ENCODE data around the gene ARL10. TPM values are rescaled to one million over a fixed set of nuclear protein-coding genes. Genes with fewer than 3 reads are reported as not detected.

ARL10 gene
- total and polyA plus RNA-seq, 4 donors = 0.35 to 2.2 (median 1.5) TPM

GRCh38 chr5:176320577-176320976, 44.7 kb upstream of the ARL10 start:
- H3K4me3 ChIP-seq (ENCODE audit: low read depth in 1 of 3, low read length in 3 of 3) = no peak overlapping the region
- peaks cover 5 to 18% (median 6%) of the 10 kb centered on the region in 4 donors for H3K36me3 ChIP-seq (ENCODE audit: control insufficient read depth in 4 of 4, insufficient read depth in 3 of 4, low read depth in 1 of 4, low read length in 3 of 4)
- H3K9me3 ChIP-seq (ENCODE audit: control insufficient read depth in 4 of 4, low read length in 3 of 4) = no peaks in the 10 kb centered on the region
- 93% methylated on average over 3 of the region's 3 CpGs for WGBS
- H3K9ac ChIP-seq (ENCODE audit: low read depth in 1 of 2, low read length in 2 of 2) = no peak overlapping the region
- no peak overlapping the region for H3K27ac ChIP-seq (ENCODE audit: low read depth in 1 of 2, low read length in 2 of 2)
- TF ChIP-seq EGR1 (IDR thresholded peaks at IDR 0.05; ENCODE audit: low read depth in 2 of 2) (no peak), HNF4G (IDR thresholded peaks at IDR 0.05) (no peak), ATF3 (IDR thresholded peaks at IDR 0.05) (no peak), MAX (IDR thresholded peaks at IDR 0.05) (no peak), YY1 (IDR thresholded peaks at IDR 0.05) (no peak), NR2F2 (IDR thresholded peaks at IDR 0.05) (no peak), RAD21 (IDR thresholded peaks at IDR 0.05) (no peak), REST (IDR thresholded peaks at IDR 0.05) (no peak), GABPA (IDR thresholded peaks at IDR 0.05 in 1 of 2, conservative IDR thresholded peaks at IDR 0.05 in 1 of 2) (no peak), JUND (IDR thresholded peaks at IDR 0.05) (no peak), FOXA2 (IDR thresholded peaks at IDR 0.05) (no peak), RXRA (IDR thresholded peaks at IDR 0.05) (no peak), CTCF (IDR thresholded peaks at IDR 0.05; ENCODE audit: low read depth, low read length, missing input control) (no peak), TAF1 (conservative IDR thresholded peaks at IDR 0.05) (no peak)
- peaks cover 0 to 18% (median 11%) of the 10 kb centered on the region in 4 donors for H3K4me1 ChIP-seq (ENCODE audit: control insufficient read depth in 4 of 4, insufficient read depth in 4 of 4, low read length in 3 of 4)
- H3K27me3 ChIP-seq (ENCODE audit: control insufficient read depth in 4 of 4, insufficient read depth in 4 of 4, low read length in 3 of 4) = no peaks in the 10 kb centered on the region
- DNase-seq (ENCODE audit: low spot score) = no peak

GRCh38 chr5:176334031-176334770, 31.1 kb upstream of the ARL10 start:
- Histone ChIP-seq H3K27me3 (ENCODE audit: control insufficient read depth in 4 of 4, insufficient read depth in 4 of 4, low read length in 3 of 4) (no peaks in the 10 kb centered on the region), H3K27ac (ENCODE audit: low read depth in 1 of 2, low read length in 2 of 2) (no peak overlapping the region), H3K9me3 (ENCODE audit: control insufficient read depth in 4 of 4, low read length in 3 of 4) (peaks cover 0 to 2% (median 0%) of the 10 kb centered on the region in 4 donors), H3K36me3 (ENCODE audit: control insufficient read depth in 4 of 4, insufficient read depth in 3 of 4, low read depth in 1 of 4, low read length in 3 of 4) (peaks cover 0 to 2% (median 2%) of the 10 kb centered on the region in 4 donors), H3K4me1 (ENCODE audit: control insufficient read depth in 4 of 4, insufficient read depth in 4 of 4, low read length in 3 of 4) (peaks cover 0 to 18% (median 13%) of the 10 kb centered on the region in 4 donors), H3K4me3 (ENCODE audit: low read depth in 1 of 3, low read length in 3 of 3) (no peak overlapping the region), H3K9ac (ENCODE audit: low read depth in 1 of 2, low read length in 2 of 2) (no peak overlapping the region)
- TF ChIP-seq HNF4A (conservative IDR thresholded peaks at IDR 0.05) = no peak
- TF ChIP-seq RXRA (IDR thresholded peaks at IDR 0.05) = no peak
- no peak for TF ChIP-seq ZBTB33 (IDR thresholded peaks at IDR 0.05)
- TF ChIP-seq RAD21 (IDR thresholded peaks at IDR 0.05) = no peak
- no peak for TF ChIP-seq HNF4G (IDR thresholded peaks at IDR 0.05)
- no peak for TF ChIP-seq JUND (IDR thresholded peaks at IDR 0.05)
- TF ChIP-seq YY1 (IDR thresholded peaks at IDR 0.05) = no peak
- no peak for TF ChIP-seq FOXA1 (IDR thresholded peaks at IDR 0.05)
- TF ChIP-seq TAF1 (conservative IDR thresholded peaks at IDR 0.05) = no peak
- no peak for TF ChIP-seq EGR1 (IDR thresholded peaks at IDR 0.05; ENCODE audit: low read depth in 2 of 2)
- no peak for DNase-seq (ENCODE audit: low spot score)
